Neutrophil (primary cell): ENCODE data around the gene MYO1D.

ENCODE experiments used
- H3K27ac ChIP-seq: fragments of 200-600 bp; sonication (generic); 2 replicates; pipeline ENCODE4 v1.5.1; 2016; ENCODE audit warnings: mild to moderate bottlenecking, moderate library complexity
- H3K27me3 ChIP-seq: fragments of 200-600 bp; sonication (generic); 2 replicates; pipeline ENCODE4 v1.6.0; 2016; ENCODE audit warnings: mild to moderate bottlenecking
- H3K36me3 ChIP-seq: fragments of 200-600 bp; sonication (generic); 2 replicates; pipeline ENCODE4 v1.5.1; 2017
- H3K4me1 ChIP-seq, 2 experiments: fragments of 200-600 bp in 1 of 2; sonication (generic) in 1 of 2; 1 replicate in 1 of 2; 2 replicates in 1 of 2; pipeline versions ENCODE4 v1.5.1 to v1.6.1; 2013 to 2016; ENCODE audit warnings: low read depth in 1 of 2, low read length in 1 of 2, mild to moderate bottlenecking in 1 of 2, moderate library complexity in 1 of 2; ENCODE audit not compliant: control insufficient read depth in 1 of 2, insufficient read depth in 1 of 2
- H3K4me3 ChIP-seq, 2 experiments: fragments of 200-600 bp in 1 of 2; sonication (generic) in 1 of 2; 1 replicate in 1 of 2; 2 replicates in 1 of 2; pipeline ENCODE4 v1.5.1; 2013 to 2016; ENCODE audit warnings: low read depth in 1 of 2, low read length in 1 of 2, mild to moderate bottlenecking in 1 of 2, moderate library complexity in 1 of 2
- H3K9me3 ChIP-seq: fragments of 200-600 bp; sonication (generic); 2 replicates; pipeline ENCODE4 v1.5.1; 2016
- CTCF ChIP-seq: fragments of 200-600 bp; sonication (generic); IDR thresholded peaks from 2 replicates; pipeline ENCODE4 v1.5.1; 2016; ENCODE audit warnings: antibody characterized with exemption

The MYO1D gene

GRCh38 chr17:32774695-32775084 lies 102.2 kb downstream of the MYO1D start:
- H3K4me3 ChIP-seq, result no peak overlapping the region
- H3K27ac ChIP-seq, result no peak overlapping the region
- H3K4me1 ChIP-seq, result no peaks in the 10 kb centered on the region
- H3K27me3 ChIP-seq, result no peaks in the 10 kb centered on the region
- TF ChIP-seq CTCF, result no peak
- H3K9me3 ChIP-seq, result no peaks in the 10 kb centered on the region
- no peaks in the 10 kb centered on the region for H3K36me3 ChIP-seq

DNA sequence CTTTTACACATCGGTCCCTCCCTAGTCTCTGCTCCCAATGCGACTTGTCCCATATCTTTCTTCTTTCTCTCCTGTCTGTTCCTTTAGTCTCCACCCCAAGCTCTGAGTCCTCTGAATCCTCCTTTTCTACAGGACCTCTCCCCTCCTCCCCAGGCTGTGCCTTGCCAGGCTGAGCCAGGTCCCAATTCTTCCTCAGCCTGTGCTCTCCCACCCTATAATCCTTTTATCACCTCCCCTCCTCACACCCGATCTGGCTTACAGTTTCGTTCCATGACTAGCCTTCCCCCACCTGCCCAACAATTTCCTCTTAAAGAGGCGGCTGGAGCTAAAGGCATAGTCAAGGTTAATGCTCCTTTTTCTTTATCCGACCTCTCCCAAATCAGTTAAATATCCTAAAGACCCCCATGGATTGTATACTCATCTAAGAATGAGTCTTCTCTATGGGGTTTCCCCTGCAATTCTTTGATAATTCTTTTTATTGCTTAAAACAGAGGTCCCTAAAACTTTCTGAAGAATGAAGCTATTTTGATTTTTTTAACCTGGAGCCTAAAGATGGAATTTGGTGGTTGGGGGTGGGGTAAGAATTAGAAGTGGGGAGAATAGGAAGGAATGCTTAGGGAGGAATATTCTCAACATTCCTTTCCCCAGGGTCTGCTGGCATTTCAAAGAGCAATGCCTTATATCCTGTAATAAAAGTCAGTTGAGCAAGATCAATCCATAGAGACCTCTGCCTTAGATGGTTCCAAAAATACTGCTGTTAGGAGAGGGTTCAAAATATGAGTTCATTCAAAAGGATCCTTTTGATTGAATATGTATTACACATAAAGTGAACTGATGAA lies 102.8 kb downstream of the MYO1D start:
- TF ChIP-seq CTCF, result no peak
- no peaks in the 10 kb centered on the region for H3K9me3 ChIP-seq
- no peak overlapping the region for H3K4me3 ChIP-seq
- H3K4me1 ChIP-seq, result no peaks in the 10 kb centered on the region
- no peaks in the 10 kb centered on the region for H3K27me3 ChIP-seq
- H3K27ac ChIP-seq, result no peak overlapping the region
- no peaks in the 10 kb centered on the region for H3K36me3 ChIP-seq

DNA sequence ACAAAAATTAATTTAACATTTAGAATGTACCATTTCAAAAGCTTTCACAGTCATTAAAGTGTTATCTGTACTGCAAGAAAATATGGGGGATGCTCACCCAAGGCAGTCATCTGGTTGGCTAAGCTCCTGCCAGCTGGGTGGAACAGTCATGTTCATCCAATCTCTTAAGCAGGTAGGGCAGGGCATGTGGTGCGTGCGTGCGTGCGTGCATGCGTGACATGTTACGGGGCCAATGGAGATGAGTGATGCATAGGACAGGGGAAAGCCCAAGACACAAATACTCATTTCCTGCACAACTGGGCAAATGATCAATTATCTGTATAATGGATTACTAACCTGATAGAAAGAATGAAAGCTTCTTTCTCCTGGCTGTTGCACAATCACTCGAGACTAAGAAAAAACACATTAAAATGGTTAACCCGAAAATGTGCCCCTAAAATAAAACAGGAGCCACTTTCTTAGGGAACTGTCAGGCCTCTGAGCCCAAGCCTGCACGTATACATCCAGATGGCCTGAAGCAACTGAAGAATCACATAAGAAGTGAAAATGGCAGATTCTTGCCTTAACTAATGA lies 104.4 kb downstream of the MYO1D start:
- H3K9me3 ChIP-seq, result no peaks in the 10 kb centered on the region
- no peaks in the 10 kb centered on the region for H3K36me3 ChIP-seq
- peaks cover 3% of the 10 kb centered on the region for H3K27me3 ChIP-seq
- H3K4me1 ChIP-seq, result no peaks in the 10 kb centered on the region
- TF ChIP-seq CTCF, result no peak
- H3K27ac ChIP-seq, result no peak overlapping the region
- H3K4me3 ChIP-seq, result no peak overlapping the region

GRCh38 chr17:32771396-32771795 lies 105.5 kb downstream of the MYO1D start:
- no peaks in the 10 kb centered on the region for H3K4me1 ChIP-seq
- no peak overlapping the region for H3K27ac ChIP-seq
- TF ChIP-seq CTCF, result no peak
- H3K36me3 ChIP-seq, result no peaks in the 10 kb centered on the region
- H3K4me3 ChIP-seq, result no peak overlapping the region
- no peaks in the 10 kb centered on the region for H3K9me3 ChIP-seq
- H3K27me3 ChIP-seq, result peaks cover 3% of the 10 kb centered on the region

GRCh38 chr17:32769846-32770245 lies 107.1 kb downstream of the MYO1D start:
- H3K27ac ChIP-seq, result no peak overlapping the region
- no peak overlapping the region for H3K4me3 ChIP-seq
- no peak for TF ChIP-seq CTCF
- H3K4me1 ChIP-seq, result no peaks in the 10 kb centered on the region
- H3K36me3 ChIP-seq, result no peaks in the 10 kb centered on the region
- H3K9me3 ChIP-seq, result no peaks in the 10 kb centered on the region
- peaks cover 3% of the 10 kb centered on the region for H3K27me3 ChIP-seq
